NCI-H748 (cell line): ENCODE results near the gene PMM2.

Experiments used
- DNase-seq: peaks from one replicate; lab custom pipeline; 2025; ENCODE audit not compliant: unreplicated experiment; lab: John Stamatoyannopoulos, UW

PMM2 gene

GRCh38 chr16:8849411-8850011 is 51.9 kb downstream of the PMM2 start:
- DNase-seq, result no peak

- no peak for DNase-seq
These were observed 52.7 kb downstream of the PMM2 start for GRCh38 chr16:8850279-8850885.

GRCh38 chr16:8851761-8852403 is 54.2 kb downstream of the PMM2 start:
- no peak for DNase-seq

GRCh38 chr16:8852534-8852933 is 54.9 kb downstream of the PMM2 start:
- DNase-seq, result no peak

- DNase-seq, result no peak
These were observed 55.5 kb downstream of the PMM2 start for GRCh38 chr16:8853150-8853549.

- no peak for DNase-seq
These were observed 56.0 kb downstream of the PMM2 start for GRCh38 chr16:8853611-8854010.

GRCh38 chr16:8854298-8854948 is 56.8 kb downstream of the PMM2 start:
- no peak for DNase-seq

- no peak for DNase-seq
These were observed 57.6 kb downstream of the PMM2 start for GRCh38 chr16:8855051-8855786.

GRCh38 chr16:8855972-8856371 is 58.3 kb downstream of the PMM2 start:
- no peak for DNase-seq

GRCh38 chr16:8858994-8859912 is 61.6 kb downstream of the PMM2 start:
- DNase-seq, result no peak

GRCh38 chr16:8859913-8860881 is 62.6 kb downstream of the PMM2 start:
- no peak for DNase-seq

- DNase-seq, result no peak
These were observed 64.1 kb downstream of the PMM2 start for GRCh38 chr16:8861563-8862308.

- no peak for DNase-seq
These were observed 64.9 kb downstream of the PMM2 start for GRCh38 chr16:8862309-8863130.

- DNase-seq, result no peak
These were observed 66.2 kb downstream of the PMM2 start for GRCh38 chr16:8863594-8864424.

- DNase-seq, result no peak
These were observed 67.0 kb downstream of the PMM2 start for GRCh38 chr16:8864480-8865110.

GRCh38 chr16:8865145-8865882 is 67.7 kb downstream of the PMM2 start:
- no peak for DNase-seq
